Type B pancreatic cell (in vitro differentiated cells): ENCODE measurements around the gene SGMS1. TPM values are rescaled to one million over a fixed set of nuclear protein-coding genes. Genes with fewer than 3 reads are reported as not detected.

Experiments used
- DNase-seq: peaks from one replicate; pipeline ENCODE4 v3.0.0; 2021; ENCODE audit warnings: mixed read lengths; ENCODE audit not compliant: unreplicated experiment; ENCODE audit errors: extremely low spot score
- H3K27ac Mint-ChIP-seq: 2 replicates; pipeline ENCODE4 v1.8.0; 2021; ENCODE audit warnings: mild to moderate bottlenecking, mixed read lengths
- H3K27me3 Mint-ChIP-seq: 2 replicates; pipeline ENCODE4 v1.8.0; 2021; ENCODE audit warnings: mixed read lengths
- H3K36me3 Mint-ChIP-seq: 2 replicates; pipeline ENCODE4 v1.8.0; 2021; ENCODE audit warnings: mixed read lengths
- H3K4me1 Mint-ChIP-seq: one replicate; pipeline ENCODE4 v1.8.0; 2021; ENCODE audit warnings: mixed read lengths; ENCODE audit not compliant: unreplicated experiment
- H3K4me3 Mint-ChIP-seq: 2 replicates; pipeline ENCODE4 v1.8.0; 2021; ENCODE audit warnings: mild to moderate bottlenecking, mixed read lengths
- H3K9me3 Mint-ChIP-seq: 2 replicates; pipeline ENCODE4 v1.8.0; 2021; ENCODE audit warnings: mixed read lengths
- CTCF ChIP-seq: fragments of 200-600 bp; sonication (generic); conservative IDR thresholded peaks from 2 replicates; pipeline ENCODE4 v1.5.0; 2021; ENCODE audit warnings: antibody characterized with exemption, mild to moderate bottlenecking
- total RNA-seq: library from RNA; stranded (reverse); gene quantifications from 2 replicates; pipeline ENCODE4 v1.2.1, GENCODE V29; 2021; ENCODE audit warnings: low replicate concordance

SGMS1 gene
- total RNA-seq, 1 donor from 2014 or later, result 15.1 TPM

- peaks cover 4% of the 10 kb centered on the region for H3K4me1 Mint-ChIP-seq
- DNase-seq, result no peak
- TF ChIP-seq CTCF, result no peak
- no peaks in the 10 kb centered on the region for H3K36me3 Mint-ChIP-seq
- H3K27me3 Mint-ChIP-seq, result no peaks in the 10 kb centered on the region
- no peak overlapping the region for H3K27ac Mint-ChIP-seq
- H3K4me3 Mint-ChIP-seq, result no peak overlapping the region
- H3K9me3 Mint-ChIP-seq, result no peaks in the 10 kb centered on the region
Measured at GRCh38 chr10:50595785-50596184, 28.0 kb downstream of the SGMS1 start.

GRCh38 chr10:50593523-50594376 is 30.0 kb downstream of the SGMS1 start:
- Mint-ChIP-seq H3K27me3 (no peaks in the 10 kb centered on the region), H3K9me3 (no peaks in the 10 kb centered on the region), H3K4me3 (no peak overlapping the region), H3K4me1 (peaks cover 4% of the 10 kb centered on the region), H3K36me3 (peaks cover 4% of the 10 kb centered on the region), H3K27ac (no peak overlapping the region)
- DNase-seq, result no peak
- TF ChIP-seq CTCF, result no peak

- Mint-ChIP-seq H3K27me3 (no peaks in the 10 kb centered on the region), H3K9me3 (no peaks in the 10 kb centered on the region), H3K36me3 (peaks cover 8% of the 10 kb centered on the region), H3K27ac (no peak overlapping the region), H3K4me3 (no peak overlapping the region), H3K4me1 (peaks cover 4% of the 10 kb centered on the region)
- no peak for DNase-seq
- no peak for TF ChIP-seq CTCF
Measured at GRCh38 chr10:50592961-50593418, 30.8 kb downstream of the SGMS1 start.

GRCh38 chr10:50590935-50591334 is 32.8 kb downstream of the SGMS1 start:
- H3K4me1 Mint-ChIP-seq, result peaks cover 4% of the 10 kb centered on the region
- H3K4me3 Mint-ChIP-seq, result no peak overlapping the region
- H3K9me3 Mint-ChIP-seq, result no peaks in the 10 kb centered on the region
- DNase-seq, result no peak
- no peak for TF ChIP-seq CTCF
- no peak overlapping the region for H3K27ac Mint-ChIP-seq
- no peaks in the 10 kb centered on the region for H3K27me3 Mint-ChIP-seq
- H3K36me3 Mint-ChIP-seq, result peaks cover 16% of the 10 kb centered on the region

- Mint-ChIP-seq H3K27me3 (no peaks in the 10 kb centered on the region), H3K27ac (peak overlapping the region; percentile 12), H3K36me3 (peaks cover 16% of the 10 kb centered on the region), H3K4me1 (no peaks in the 10 kb centered on the region), H3K9me3 (no peaks in the 10 kb centered on the region), H3K4me3 (no peak overlapping the region)
- no peak for TF ChIP-seq CTCF
- DNase-seq, result no peak
Measured at GRCh38 chr10:50586740-50587088, 37.0 kb downstream of the SGMS1 start.
